HG02870 (cell line): ENCODE results near the gene CXCL16.

ENCODE experiments used
- ATAC-seq: cut with Tn5 transposase; IDR thresholded peaks from one replicate; pipeline ENCODE4 v1.9.1; 2021; ENCODE audit warnings: mild to moderate bottlenecking, moderate library complexity; ENCODE audit not compliant: unreplicated experiment

Gene CXCL16

GRCh38 chr17:4739122-4740024 is at the start of gene CXCL16, which contains the start of gene ZMYND15:
Gene CXCL16, minus strand, starts transcription at chr17:4739928. Its CDS starts 589 bp downstream, at chr17:4739339.
Gene ZMYND15, plus strand, starts transcription at chr17:4739833. Its CDS starts 716 bp downstream, at chr17:4740549.
- no peak for ATAC-seq

GRCh38 chr17:4788807-4789700 is 49.3 kb upstream of the CXCL16 start, which contains the start of gene GLTPD2:
Gene GLTPD2, plus strand, starts transcription at chr17:4788964. Its CDS starts 48 bp downstream, at chr17:4789012.
- no peak for ATAC-seq

- no peak for ATAC-seq
Observed at GRCh38 chr17:4788159-4788806, 48.6 kb upstream of the CXCL16 start.

- ATAC-seq: no peak
Observed at GRCh38 chr17:4786516-4786915, 46.8 kb upstream of the CXCL16 start.

GRCh38 chr17:4786106-4786511 is 46.4 kb upstream of the CXCL16 start, which contains the start of gene VMO1:
Gene VMO1, minus strand, starts transcription at chr17:4786364. Its CDS starts 12 bp downstream, at chr17:4786352.
- no peak for ATAC-seq

GRCh38 chr17:4785311-4786105 is 45.8 kb upstream of the CXCL16 start:
- no peak for ATAC-seq

- ATAC-seq: no peak
Observed at GRCh38 chr17:4782652-4783051, 42.9 kb upstream of the CXCL16 start.

GRCh38 chr17:4780325-4780955 is 40.7 kb upstream of the CXCL16 start:
- no peak for ATAC-seq

- no peak for ATAC-seq
Observed at GRCh38 chr17:4777969-4778760, 38.4 kb upstream of the CXCL16 start.

- ATAC-seq: no peak
Observed at GRCh38 chr17:4772235-4772613, 32.5 kb upstream of the CXCL16 start.

- no peak for ATAC-seq
Observed at GRCh38 chr17:4771519-4772234, 31.9 kb upstream of the CXCL16 start, which contains the start of gene TM4SF5. Gene TM4SF5, plus strand, starts transcription at chr17:4771886. Its CDS starts 37 bp downstream, at chr17:4771923.

- no peak for ATAC-seq
Observed at GRCh38 chr17:4769628-4770027, 29.9 kb upstream of the CXCL16 start.

- ATAC-seq: no peak
Observed at GRCh38 chr17:4768298-4768697, 28.6 kb upstream of the CXCL16 start.

- no peak for ATAC-seq
Observed at GRCh38 chr17:4766723-4767122, 27.0 kb upstream of the CXCL16 start.

- no peak for ATAC-seq
Observed at GRCh38 chr17:4766201-4766600, 26.5 kb upstream of the CXCL16 start.

GRCh38 chr17:4764595-4764994 is 24.9 kb upstream of the CXCL16 start:
- ATAC-seq: no peak

- no peak for ATAC-seq
Observed at GRCh38 chr17:4759776-4760236, 20.1 kb upstream of the CXCL16 start.

- no peak for ATAC-seq
Observed at GRCh38 chr17:4753392-4753791, 13.7 kb upstream of the CXCL16 start.
